Stimulated activated effector memory CD8-positive, alpha-beta T cell treated with anti-CD3 and anti-CD28 coated beads, Interleukin-12 subunit alpha, Interleukin-12 subunit beta, amount 100 ng/mL, for 72 hours (primary cell): ENCODE results near the gene LCNL1.
A peak's percentile ranks its signal among the peaks of the same experiment; 100 is the strongest.

ENCODE experiments used
- ATAC-seq: fragments of 150-1000 bp; cut with Tn5 transposase; 2 replicates; pipeline ENCODE4 v1.10.0; 2021
- DNase-seq, 2 donors: peaks; one replicate each; pipeline ENCODE4 v3.0.0; 2021 to 2022; ENCODE audit warnings: low spot score in 2 of 2
- H3K27ac Mint-ChIP-seq: one replicate; pipeline ENCODE4 v1.8.0; 2022; ENCODE audit warnings: mild to moderate bottlenecking, mixed read lengths
- H3K36me3 Mint-ChIP-seq: one replicate; pipeline ENCODE4 v1.8.0; 2022; ENCODE audit warnings: mild to moderate bottlenecking, mixed read lengths
- H3K4me1 Mint-ChIP-seq: one replicate; pipeline ENCODE4 v1.8.0; 2022; ENCODE audit warnings: mixed read lengths
- H3K4me3 Mint-ChIP-seq: one replicate; pipeline ENCODE4 v1.8.0; 2022; ENCODE audit warnings: mild to moderate bottlenecking, mixed read lengths
- H3K9me3 Mint-ChIP-seq: one replicate; pipeline ENCODE4 v1.8.0; 2022; ENCODE audit warnings: mixed read lengths

LCNL1 gene

GRCh38 chr9:137014776-137015539, 32.2 kb downstream of the LCNL1 start:
- DNase-seq (no peak), ATAC-seq (no peak)
- H3K4me3 Mint-ChIP-seq: no peak overlapping the region
- H3K9me3 Mint-ChIP-seq: no peaks in the 10 kb centered on the region
- H3K27ac Mint-ChIP-seq: no peak overlapping the region
- peaks cover 8% of the 10 kb centered on the region for H3K36me3 Mint-ChIP-seq
- no peaks in the 10 kb centered on the region for H3K4me1 Mint-ChIP-seq

DNA sequence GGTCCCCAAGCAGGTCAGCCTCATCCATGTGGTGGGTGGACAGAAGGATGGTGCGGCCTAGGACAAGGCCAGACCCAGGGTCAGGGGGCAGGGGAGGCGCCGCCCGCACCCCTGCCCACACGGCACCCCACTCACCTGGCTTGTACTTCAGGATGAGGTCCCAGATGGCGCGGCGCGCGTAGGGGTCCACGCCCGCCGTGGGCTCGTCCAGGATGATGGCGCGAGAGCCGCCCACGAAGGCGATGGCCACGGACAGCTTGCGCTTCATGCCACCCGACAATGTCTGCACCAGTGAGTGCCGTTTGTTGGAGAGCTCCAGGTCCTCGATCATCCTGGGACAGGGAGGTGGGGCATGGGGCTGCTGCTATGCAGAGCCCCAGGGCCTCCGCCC, 32.7 kb downstream of the LCNL1 start:
- Mint-ChIP-seq H3K27ac (no peak overlapping the region), H3K4me1 (no peaks in the 10 kb centered on the region), H3K36me3 (peaks cover 12% of the 10 kb centered on the region), H3K9me3 (no peaks in the 10 kb centered on the region), H3K4me3 (no peak overlapping the region)
- ATAC-seq: no peak
- DNase-seq: no peak

DNA sequence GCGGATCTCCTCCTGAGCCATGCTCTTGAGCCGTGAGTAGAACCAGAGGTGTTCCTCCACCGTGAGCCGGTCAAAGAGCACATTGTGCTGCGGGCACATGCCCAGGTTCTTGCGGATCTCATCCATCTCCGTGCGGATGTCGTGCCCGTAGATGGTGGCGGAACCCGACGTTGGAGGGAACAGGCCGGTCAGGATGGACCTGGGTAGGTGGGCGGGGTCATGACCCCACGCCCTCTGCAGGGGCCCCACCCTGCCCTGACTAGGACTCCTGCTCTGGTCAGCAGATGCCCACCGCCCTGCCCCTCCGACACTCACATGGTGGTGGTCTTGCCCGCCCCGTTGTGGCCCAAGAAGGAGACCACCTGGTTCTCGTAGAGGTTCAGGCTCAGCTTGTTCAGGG, 33.2 kb downstream of the LCNL1 start:
- Mint-ChIP-seq H3K9me3 (no peaks in the 10 kb centered on the region), H3K36me3 (peaks cover 12% of the 10 kb centered on the region), H3K4me3 (no peak overlapping the region), H3K27ac (no peak overlapping the region), H3K4me1 (no peaks in the 10 kb centered on the region)
- ATAC-seq: no peak
- DNase-seq: no peak

DNA sequence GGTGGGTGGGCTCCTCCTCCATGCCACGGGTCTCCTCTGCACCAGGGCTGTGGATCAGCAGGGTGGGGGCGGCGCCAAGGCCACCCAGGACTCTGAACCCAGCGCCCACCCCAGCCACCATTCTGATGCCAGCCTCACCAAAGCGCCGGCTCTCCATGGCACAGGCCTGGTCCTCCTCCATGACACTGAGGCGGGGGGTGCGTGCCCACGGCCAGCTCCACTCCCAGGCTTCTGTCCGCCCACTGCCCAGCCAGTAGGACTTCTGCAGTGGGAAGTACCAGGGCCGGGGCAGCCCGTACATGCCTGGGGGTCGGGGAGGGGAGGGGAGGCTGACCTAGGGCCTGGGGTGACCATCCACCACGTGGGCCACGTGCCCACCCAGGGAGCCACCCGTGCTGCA, 33.6 kb downstream of the LCNL1 start:
- Mint-ChIP-seq H3K9me3 (no peaks in the 10 kb centered on the region), H3K4me1 (no peaks in the 10 kb centered on the region), H3K36me3 (peaks cover 12% of the 10 kb centered on the region), H3K4me3 (no peak overlapping the region), H3K27ac (no peak overlapping the region)
- ATAC-seq (no peak), DNase-seq (no peak)

- H3K4me3 Mint-ChIP-seq: no peak overlapping the region
- no peak overlapping the region for H3K27ac Mint-ChIP-seq
- H3K9me3 Mint-ChIP-seq: no peaks in the 10 kb centered on the region
- peaks cover 3% of the 10 kb centered on the region for H3K4me1 Mint-ChIP-seq
- DNase-seq (no peak), ATAC-seq (no peak)
- H3K36me3 Mint-ChIP-seq: peaks cover 17% of the 10 kb centered on the region
These were observed 34.3 kb downstream of the LCNL1 start for GRCh38 chr9:137017071-137017470.

GRCh38 chr9:137017791-137018497, 35.2 kb downstream of the LCNL1 start:
- peaks cover 6% of the 10 kb centered on the region for H3K4me1 Mint-ChIP-seq
- DNase-seq (no peak), ATAC-seq (no peak)
- no peak overlapping the region for H3K4me3 Mint-ChIP-seq
- peaks cover 21% of the 10 kb centered on the region for H3K36me3 Mint-ChIP-seq
- no peaks in the 10 kb centered on the region for H3K9me3 Mint-ChIP-seq
- no peak overlapping the region for H3K27ac Mint-ChIP-seq

DNA sequence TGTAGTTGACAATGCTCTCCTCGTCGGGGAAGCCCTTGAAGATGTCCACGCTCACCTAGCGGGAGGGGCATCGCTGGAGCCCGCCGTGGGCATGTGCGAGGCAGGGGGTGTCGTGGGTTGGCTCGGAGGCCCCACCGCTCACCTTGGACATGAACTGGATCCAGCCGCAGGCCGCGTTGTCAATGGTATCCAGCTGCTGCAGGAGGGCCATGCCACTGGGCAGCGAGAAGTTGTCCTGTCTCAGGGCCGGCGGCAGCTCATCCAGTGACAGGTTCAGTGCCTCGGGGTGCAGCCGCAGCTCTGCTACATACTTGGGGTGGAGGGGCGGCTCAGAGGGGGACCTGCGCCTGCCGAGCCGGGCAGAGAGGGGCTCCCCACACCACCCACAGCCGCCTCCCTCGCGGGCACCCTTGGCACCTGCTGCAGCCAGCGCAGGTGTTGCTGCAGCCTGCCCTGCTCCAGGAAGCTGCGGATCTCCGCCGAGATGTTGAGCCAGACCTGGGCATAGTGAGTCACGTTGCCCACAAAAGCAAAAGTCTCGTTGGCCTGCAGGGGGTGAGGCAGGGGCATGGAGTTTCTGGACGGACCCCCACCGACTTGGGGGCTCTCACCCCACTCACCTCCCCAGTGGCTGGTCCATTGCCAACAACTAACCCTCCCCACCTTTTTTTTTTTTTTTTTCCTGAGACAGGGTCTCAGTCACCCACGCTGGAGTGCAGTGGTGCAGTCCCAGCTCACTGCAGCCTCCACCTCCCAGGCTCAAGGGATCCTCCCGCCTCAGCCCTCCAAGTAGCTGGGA, 36.2 kb downstream of the LCNL1 start:
- peaks cover 6% of the 10 kb centered on the region for H3K4me1 Mint-ChIP-seq
- H3K9me3 Mint-ChIP-seq: no peaks in the 10 kb centered on the region
- no peak overlapping the region for H3K4me3 Mint-ChIP-seq
- no peak overlapping the region for H3K27ac Mint-ChIP-seq
- DNase-seq (no peak), ATAC-seq (no peak)
- H3K36me3 Mint-ChIP-seq: peaks cover 21% of the 10 kb centered on the region

- no peak for ATAC-seq
- no peaks in the 10 kb centered on the region for H3K9me3 Mint-ChIP-seq
- H3K4me3 Mint-ChIP-seq: no peak overlapping the region
- peaks cover 6% of the 10 kb centered on the region for H3K4me1 Mint-ChIP-seq
- no peak for DNase-seq
- no peak overlapping the region for H3K27ac Mint-ChIP-seq
- H3K36me3 Mint-ChIP-seq: peaks cover 21% of the 10 kb centered on the region
These were observed 37.3 kb downstream of the LCNL1 start for GRCh38 chr9:137019891-137020683.

- H3K27ac Mint-ChIP-seq: no peak overlapping the region
- ATAC-seq: no peak
- H3K4me3 Mint-ChIP-seq: no peak overlapping the region
- no peaks in the 10 kb centered on the region for H3K9me3 Mint-ChIP-seq
- DNase-seq: no peak
- H3K36me3 Mint-ChIP-seq: peaks cover 21% of the 10 kb centered on the region
- peaks cover 10% of the 10 kb centered on the region for H3K4me1 Mint-ChIP-seq
These were observed 38.2 kb downstream of the LCNL1 start for GRCh38 chr9:137020771-137021567.

DNA sequence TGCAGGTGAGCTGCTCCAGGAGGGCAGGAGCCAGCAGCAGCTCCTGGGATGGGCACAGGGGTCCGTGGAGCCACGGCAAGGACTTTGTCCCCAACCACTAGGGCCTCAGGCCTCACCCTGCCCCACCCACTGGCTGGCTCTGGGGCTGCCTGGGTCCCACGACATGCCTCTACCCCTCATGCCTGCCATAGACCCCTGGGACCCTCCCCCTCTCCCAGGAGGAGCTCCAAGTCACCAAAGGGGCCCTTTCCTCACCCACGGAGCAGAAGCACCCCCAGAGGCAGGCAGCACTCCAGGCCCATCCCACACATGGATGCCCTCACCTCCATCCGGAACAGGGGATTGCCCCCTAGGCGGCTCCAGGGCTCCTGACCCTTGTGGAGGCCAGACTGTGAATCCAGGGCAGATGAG, 38.8 kb downstream of the LCNL1 start:
- Mint-ChIP-seq H3K27ac (peak overlapping the region; percentile 60), H3K36me3 (peaks cover 21% of the 10 kb centered on the region), H3K4me1 (peaks cover 16% of the 10 kb centered on the region), H3K9me3 (no peaks in the 10 kb centered on the region), H3K4me3 (no peak overlapping the region)
- DNase-seq: no peak
- no peak for ATAC-seq

DNA sequence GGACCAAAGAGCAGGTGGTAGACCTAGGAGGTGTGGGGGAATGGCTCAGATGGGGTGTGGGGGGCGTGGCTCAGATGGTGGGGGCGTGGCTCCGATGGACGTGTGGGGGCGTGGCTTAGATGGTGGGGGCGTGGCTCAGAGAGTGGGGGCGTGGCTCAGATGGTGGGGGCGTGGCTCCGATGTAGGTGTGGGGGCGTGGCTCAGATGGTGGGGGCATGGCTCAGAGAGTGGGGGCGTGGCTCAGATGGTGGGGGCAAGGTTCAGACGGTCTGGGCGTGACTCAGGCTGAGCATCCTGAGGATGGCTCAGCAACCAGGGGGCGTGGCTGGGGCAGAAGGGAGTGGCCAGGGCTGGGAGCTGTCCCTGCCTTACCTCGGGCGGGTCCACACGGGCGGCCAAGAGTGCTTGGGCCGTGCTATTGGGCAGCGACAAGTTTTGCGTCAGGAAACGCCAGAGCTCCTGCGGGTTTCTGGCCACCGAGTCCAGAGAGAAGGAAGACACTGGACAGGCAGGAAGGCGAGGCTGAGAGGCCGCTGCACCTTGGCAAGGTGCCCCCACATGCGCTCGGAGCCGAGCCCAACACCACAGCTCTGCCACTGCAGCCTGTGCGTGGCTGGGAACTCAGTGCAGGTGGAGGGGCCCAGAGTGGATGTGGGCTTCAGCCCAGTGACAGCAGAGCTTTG, 39.3 kb downstream of the LCNL1 start:
- ATAC-seq (peak; percentile 81), DNase-seq (peak; percentile 69 to 87)
- H3K27ac Mint-ChIP-seq: peak overlapping the region; percentile 60
- H3K9me3 Mint-ChIP-seq: no peaks in the 10 kb centered on the region
- H3K4me3 Mint-ChIP-seq: no peak overlapping the region
- peaks cover 21% of the 10 kb centered on the region for H3K36me3 Mint-ChIP-seq
- H3K4me1 Mint-ChIP-seq: peaks cover 21% of the 10 kb centered on the region

GRCh38 chr9:137022662-137023008, 39.8 kb downstream of the LCNL1 start:
- no peak for DNase-seq
- Mint-ChIP-seq H3K4me3 (no peak overlapping the region), H3K4me1 (peaks cover 25% of the 10 kb centered on the region), H3K9me3 (no peaks in the 10 kb centered on the region), H3K27ac (no peak overlapping the region), H3K36me3 (peaks cover 21% of the 10 kb centered on the region)
- ATAC-seq: no peak

DNA sequence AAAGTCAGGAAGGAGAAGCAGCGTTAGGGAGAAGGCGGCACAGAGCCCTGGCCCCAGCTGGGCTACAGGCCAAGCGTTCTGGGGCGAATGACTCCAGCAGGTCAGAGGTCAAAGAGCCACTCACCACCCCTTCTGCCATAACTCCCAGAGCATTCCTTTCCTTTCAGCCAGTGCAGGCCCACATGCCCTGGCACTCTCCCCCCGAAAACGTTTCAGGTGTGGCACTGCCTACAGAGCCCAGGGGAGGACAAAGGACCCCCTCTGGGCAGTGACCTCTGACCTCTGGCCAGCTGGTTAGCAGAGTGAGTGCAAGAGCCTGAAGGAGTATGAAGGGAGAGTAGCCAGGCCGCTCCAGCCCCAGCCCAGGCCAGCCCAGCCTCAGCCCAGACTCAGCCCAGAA, 40.4 kb downstream of the LCNL1 start:
- Mint-ChIP-seq H3K9me3 (no peaks in the 10 kb centered on the region), H3K4me3 (no peak overlapping the region), H3K27ac (no peak overlapping the region), H3K4me1 (peaks cover 25% of the 10 kb centered on the region), H3K36me3 (peaks cover 21% of the 10 kb centered on the region)
- no peak for DNase-seq
- no peak for ATAC-seq

- Mint-ChIP-seq H3K9me3 (no peaks in the 10 kb centered on the region), H3K4me3 (no peak overlapping the region), H3K27ac (no peak overlapping the region), H3K4me1 (peaks cover 25% of the 10 kb centered on the region), H3K36me3 (peaks cover 21% of the 10 kb centered on the region)
- ATAC-seq (no peak), DNase-seq (no peak)
These were observed 40.8 kb downstream of the LCNL1 start for GRCh38 chr9:137023583-137023991.
